GM21825 (cell line): ENCODE measurements around the gene CSMD2.

Experiments
- ATAC-seq: cut with Tn5 transposase; IDR thresholded peaks from one replicate; pipeline ENCODE4 v1.9.1; 2021; ENCODE audit warnings: mild to moderate bottlenecking, moderate library complexity; ENCODE audit not compliant: unreplicated experiment

CSMD2 gene

GRCh38 chr1:33768821-33769220, 396.2 kb downstream of the CSMD2 start:
- ATAC-seq, result no peak

GRCh38 chr1:33768106-33768505, 396.9 kb downstream of the CSMD2 start:
- no peak for ATAC-seq

GRCh38 chr1:33764149-33764548, 400.9 kb downstream of the CSMD2 start:
- no peak for ATAC-seq

GRCh38 chr1:33763406-33763805, 401.6 kb downstream of the CSMD2 start:
- ATAC-seq, result no peak

- ATAC-seq, result no peak
Measured at GRCh38 chr1:33762962-33763361, 402.1 kb downstream of the CSMD2 start.

- ATAC-seq, result no peak
Measured at GRCh38 chr1:33762109-33762830, 402.8 kb downstream of the CSMD2 start.

- ATAC-seq, result no peak
Measured at GRCh38 chr1:33758698-33759097, 406.3 kb downstream of the CSMD2 start.

GRCh38 chr1:33753087-33753856, 411.8 kb downstream of the CSMD2 start:
- ATAC-seq, result no peak

GRCh38 chr1:33745942-33746341, 419.1 kb downstream of the CSMD2 start:
- no peak for ATAC-seq

GRCh38 chr1:33743221-33743998, 421.6 kb downstream of the CSMD2 start:
- no peak for ATAC-seq

- ATAC-seq, result no peak
Measured at GRCh38 chr1:33742663-33743062, 422.4 kb downstream of the CSMD2 start.

- ATAC-seq, result no peak
Measured at GRCh38 chr1:33741749-33742148, 423.3 kb downstream of the CSMD2 start.

- no peak for ATAC-seq
Measured at GRCh38 chr1:33740040-33740744, 424.8 kb downstream of the CSMD2 start.

- ATAC-seq, result no peak
Measured at GRCh38 chr1:33738976-33739375, 426.1 kb downstream of the CSMD2 start.

GRCh38 chr1:33738536-33738935, 426.5 kb downstream of the CSMD2 start:
- no peak for ATAC-seq

- ATAC-seq, result no peak
Measured at GRCh38 chr1:33736496-33736895, 428.5 kb downstream of the CSMD2 start.

- ATAC-seq, result no peak
Measured at GRCh38 chr1:33735624-33736023, 429.4 kb downstream of the CSMD2 start.

GRCh38 chr1:33727310-33727709, 437.7 kb downstream of the CSMD2 start:
- no peak for ATAC-seq

GRCh38 chr1:33726274-33726804, 438.7 kb downstream of the CSMD2 start:
- ATAC-seq, result no peak

GRCh38 chr1:33725556-33726160, 439.4 kb downstream of the CSMD2 start:
- ATAC-seq, result no peak
